CD14-positive monocyte (primary cell): ENCODE results near the gene OR1J4. TPM values are rescaled to one million over a fixed set of nuclear protein-coding genes. Genes with fewer than 3 reads are reported as not detected.

ENCODE experiments used
- DNase-seq, 3 donors: peaks; one replicate each; pipeline ENCODE4 v3.0.0-alpha.2; 2011 to 2022
- H2AFZ ChIP-seq: 2 replicates; pipeline ENCODE4 v1.6.0; 2012; ENCODE audit warnings: mild to moderate bottlenecking, low read depth, low read length, inconsistent platforms; ENCODE audit not compliant: insufficient read depth, poor library complexity, severe bottlenecking
- H3K27ac ChIP-seq, 2 donors: 1 replicate in 1 of 2; 2 replicates in 1 of 2; pipeline ENCODE4 v1.5.1; 2012 to 2013; ENCODE audit warnings: low read length in 2 of 2, control low read depth in 1 of 2, inconsistent platforms in 1 of 2, low read depth in 1 of 2, mild to moderate bottlenecking in 1 of 2
- H3K27me3 ChIP-seq, 2 donors: one replicate each; pipeline versions ENCODE4 v1.6.0 to v1.6.1; 2011 to 2013; ENCODE audit warnings: low read length in 2 of 2; ENCODE audit not compliant: control insufficient read depth in 2 of 2, insufficient read depth in 2 of 2
- H3K36me3 ChIP-seq, 2 donors: replicated peaks in 1 of 2; 1 replicate in 1 of 2; 2 replicates in 1 of 2; pipeline versions ENCODE4 v1.5.1 to v1.6.1; 2012 to 2013; ENCODE audit warnings: low read length in 2 of 2, control low read depth in 1 of 2, inconsistent platforms in 1 of 2, mild to moderate bottlenecking in 1 of 2; ENCODE audit not compliant: insufficient read depth in 2 of 2, control insufficient read depth in 1 of 2
- H3K4me1 ChIP-seq, 2 donors: 1 replicate in 1 of 2; 2 replicates in 1 of 2; pipeline versions ENCODE4 v1.5.1 to v1.6.1; 2012 to 2013; ENCODE audit warnings: low read length in 2 of 2, control low read depth in 1 of 2, inconsistent platforms in 1 of 2, mild to moderate bottlenecking in 1 of 2, moderate library complexity in 1 of 2; ENCODE audit not compliant: insufficient read depth in 2 of 2, control insufficient read depth in 1 of 2
- H3K4me2 ChIP-seq: replicated peaks from 2 replicates; pipeline ENCODE3; 2012; ENCODE audit warnings: low read length, moderate library complexity, mild to moderate bottlenecking; ENCODE audit not compliant: poor library complexity, severe bottlenecking; ENCODE audit errors: extremely low read depth
- H3K4me3 ChIP-seq, 3 experiments: fragments of 200-600 bp in 1 of 3; sonication (generic) in 1 of 3; replicated peaks in 1 of 3; 1 replicate in 2 of 3; 2 replicates in 1 of 3; pipeline ENCODE4 v1.5.1; 2011 to 2013; ENCODE audit warnings: low read length in 3 of 3, mild to moderate bottlenecking in 3 of 3, control low read depth in 2 of 3, low read depth in 2 of 3, inconsistent platforms in 1 of 3, moderate library complexity in 1 of 3
- H3K79me2 ChIP-seq: 2 replicates; pipeline ENCODE4 v1.6.0; 2012; ENCODE audit warnings: mild to moderate bottlenecking, control low read depth, inconsistent platforms, low read length, moderate library complexity; ENCODE audit not compliant: insufficient read depth
- H3K9ac ChIP-seq: 2 replicates; pipeline ENCODE4 v1.6.0; 2017; ENCODE audit warnings: low read length, mild to moderate bottlenecking; ENCODE audit not compliant: insufficient read depth, poor library complexity, severe bottlenecking
- H3K9me3 ChIP-seq, 2 donors: replicated peaks in 1 of 2; 1 replicate in 1 of 2; 2 replicates in 1 of 2; pipeline versions ENCODE4 v1.5.1 to v1.6.1; 2012 to 2013; ENCODE audit warnings: low read length in 2 of 2, control low read depth in 1 of 2; ENCODE audit not compliant: control insufficient read depth in 1 of 2, insufficient read depth in 1 of 2
- H4K20me1 ChIP-seq: 2 replicates; pipeline ENCODE4 v1.6.0; 2012; ENCODE audit warnings: mild to moderate bottlenecking, low read length, control low read depth, moderate library complexity; ENCODE audit not compliant: insufficient read depth
- H3K27ac Mint-ChIP-seq, 7 donors: one replicate each; pipeline ENCODE4 v1.8.0; 2020; ENCODE audit warnings: mild to moderate bottlenecking in 7 of 7, mixed read lengths in 7 of 7, moderate library complexity in 6 of 7, inconsistent platforms in 2 of 7
- H3K27me3 Mint-ChIP-seq, 3 donors: one replicate each; pipeline ENCODE4 v1.8.0; 2021 to 2022; ENCODE audit warnings: low read depth in 3 of 3, mild to moderate bottlenecking in 3 of 3, mixed read lengths in 3 of 3, moderate library complexity in 3 of 3, inconsistent platforms in 1 of 3
- H3K36me3 Mint-ChIP-seq, 2 donors: one replicate each; pipeline ENCODE4 v1.8.0; 2020; ENCODE audit warnings: mixed read lengths in 2 of 2, inconsistent platforms in 1 of 2, mild to moderate bottlenecking in 1 of 2
- H3K4me1 Mint-ChIP-seq: one replicate; pipeline ENCODE4 v1.8.0; 2020; ENCODE audit warnings: mild to moderate bottlenecking, mixed read lengths
- H3K4me3 Mint-ChIP-seq, 2 donors: one replicate each; pipeline ENCODE4 v1.8.0; 2020; ENCODE audit warnings: mild to moderate bottlenecking in 2 of 2, mixed read lengths in 2 of 2, moderate library complexity in 1 of 2
- H3K9me3 Mint-ChIP-seq, 7 donors: one replicate each; pipeline ENCODE4 v1.8.0; 2020 to 2022; ENCODE audit warnings: mixed read lengths in 7 of 7, mild to moderate bottlenecking in 6 of 7, moderate library complexity in 6 of 7, inconsistent platforms in 2 of 7
- WGBS: methylation state at CpG from one replicate; pipeline ENCODE4 v1.1.5; 2013; ENCODE audit warnings: missing lambda C conversion rate; ENCODE audit not compliant: insufficient coverage; 5-methylcytosine and 5-hydroxymethylcytosine counted together
- intact Hi-C, 2 donors: fragments of 100-400 bp; cut with micrococcal nuclease; formaldehyde crosslinking; loops; one replicate each; pipeline versions ENCODE4 v1.15.0 to v1.15.1; 2023
- polyA plus RNA-seq, 3 donors: library from polyadenylated mRNA; depleted of rRNA in 1 of 3; unstranded in 2 of 3; stranded (reverse) in 1 of 3; fragments of 300-500 nt in 2 of 3; fragments of >200 nt in 1 of 3; fragmentation: Illumina TruSeq in 2 of 3; gene quantifications; 1 replicate in 2 of 3; 2 replicates in 1 of 3; pipeline ENCODE4 v1.2.3, GENCODE V29; 2012 to 2021
- TF ChIP-seq, protein P1 (sequence below): fragments of 200-600 bp; IDR thresholded peaks from one replicate; pipeline ENCODE4 v1.8.0; 2022; ENCODE audit warnings: antibody characterized with exemption, mild to moderate bottlenecking

The OR1J4 gene
- polyA plus RNA-seq, 3 donors, result not detected

DNA sequence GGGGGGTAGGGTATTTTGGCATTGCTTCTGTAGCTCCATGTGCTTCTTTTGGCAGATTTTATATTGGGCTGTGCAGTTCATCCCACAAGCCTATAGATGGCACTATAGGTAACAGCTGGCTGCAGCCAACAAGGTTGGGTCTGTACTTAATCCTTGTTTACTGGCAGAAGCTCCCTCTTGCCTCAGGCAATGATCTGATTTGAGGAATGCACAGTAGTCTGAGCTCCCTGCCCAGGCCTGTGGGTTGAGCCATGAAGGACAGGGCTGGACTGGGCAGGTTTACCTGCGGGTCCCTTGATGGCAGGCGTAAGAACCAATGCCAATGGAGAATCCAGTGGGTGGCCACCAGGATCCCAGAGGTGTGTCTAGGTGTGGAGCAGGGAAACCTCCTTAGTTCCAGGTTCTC, 20.1 kb upstream of the OR1J4 start:
- WGBS, result 83% methylated on average over 1 of the region's 2 CpGs
- H3K36me3 Mint-ChIP-seq, result no peaks in the 10 kb centered on the region
- DNase-seq, result peak in 2 of 3 donors; percentile 2 to 10

DNA sequence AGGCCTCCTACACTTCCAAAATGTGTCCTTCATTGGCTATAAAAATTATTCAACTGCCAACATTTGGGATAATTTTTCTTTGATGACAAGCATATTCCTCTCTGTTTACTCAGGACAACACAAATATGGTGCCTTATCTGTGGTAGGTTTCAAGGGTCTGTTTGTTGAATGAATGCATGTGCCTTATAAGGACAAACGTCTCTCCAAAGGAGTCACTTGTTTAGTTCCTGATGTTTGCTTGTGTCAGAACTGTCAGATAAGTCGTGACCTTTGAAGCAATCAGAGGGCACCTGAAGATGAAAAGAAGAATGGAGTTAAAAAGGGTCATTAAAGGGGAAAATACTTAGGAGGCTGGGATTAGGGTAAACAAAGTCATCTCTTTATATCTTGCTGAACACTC, 12.0 kb upstream of the OR1J4 start:
- no peaks in the 10 kb centered on the region for H3K4me1 Mint-ChIP-seq
- Histone ChIP-seq H3K4me1 (no peaks in the 10 kb centered on the region), H3K4me2 (no peak overlapping the region), H3K27ac (no peak overlapping the region), H2AFZ (no peak overlapping the region), H3K36me3 (no peaks in the 10 kb centered on the region), H3K79me2 (no peaks in the 10 kb centered on the region), H3K27me3 (peaks cover 0 to 5% of the 10 kb centered on the region in 2 donors), H3K9me3 (no peaks in the 10 kb centered on the region), H3K9ac (no peak overlapping the region), H4K20me1 (no peaks in the 10 kb centered on the region), H3K4me3 (no peak overlapping the region)
- H3K36me3 Mint-ChIP-seq, result no peaks in the 10 kb centered on the region
- H3K27ac Mint-ChIP-seq, result no peak overlapping the region
- WGBS, result 79% methylated on average over 2 of the region's 2 CpGs
- intact Hi-C loops, result no loop called here
- DNase-seq, result no peak
- H3K27me3 Mint-ChIP-seq, result peaks cover 7 to 12% (median 9%) of the 10 kb centered on the region in 3 donors
- H3K9me3 Mint-ChIP-seq, result peaks cover 0 to 1% (median 0%) of the 10 kb centered on the region in 7 donors
- no peak overlapping the region for H3K4me3 Mint-ChIP-seq
- TF ChIP-seq, protein P1, sequence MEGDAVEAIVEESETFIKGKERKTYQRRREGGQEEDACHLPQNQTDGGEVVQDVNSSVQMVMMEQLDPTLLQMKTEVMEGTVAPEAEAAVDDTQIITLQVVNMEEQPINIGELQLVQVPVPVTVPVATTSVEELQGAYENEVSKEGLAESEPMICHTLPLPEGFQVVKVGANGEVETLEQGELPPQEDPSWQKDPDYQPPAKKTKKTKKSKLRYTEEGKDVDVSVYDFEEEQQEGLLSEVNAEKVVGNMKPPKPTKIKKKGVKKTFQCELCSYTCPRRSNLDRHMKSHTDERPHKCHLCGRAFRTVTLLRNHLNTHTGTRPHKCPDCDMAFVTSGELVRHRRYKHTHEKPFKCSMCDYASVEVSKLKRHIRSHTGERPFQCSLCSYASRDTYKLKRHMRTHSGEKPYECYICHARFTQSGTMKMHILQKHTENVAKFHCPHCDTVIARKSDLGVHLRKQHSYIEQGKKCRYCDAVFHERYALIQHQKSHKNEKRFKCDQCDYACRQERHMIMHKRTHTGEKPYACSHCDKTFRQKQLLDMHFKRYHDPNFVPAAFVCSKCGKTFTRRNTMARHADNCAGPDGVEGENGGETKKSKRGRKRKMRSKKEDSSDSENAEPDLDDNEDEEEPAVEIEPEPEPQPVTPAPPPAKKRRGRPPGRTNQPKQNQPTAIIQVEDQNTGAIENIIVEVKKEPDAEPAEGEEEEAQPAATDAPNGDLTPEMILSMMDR, result no peak

More for the DNA sequence above, 20.1 kb upstream of the OR1J4 start:
- Mint-ChIP-seq H3K27ac (no peak overlapping the region), H3K4me3 (no peak overlapping the region), H3K27me3 (peaks cover 0 to 15% (median 11%) of the 10 kb centered on the region in 3 donors), H3K9me3 (peaks cover 0 to 7% (median 2%) of the 10 kb centered on the region in 7 donors), H3K4me1 (no peaks in the 10 kb centered on the region)
- Histone ChIP-seq H3K27me3 (no peaks in the 10 kb centered on the region), H3K4me1 (no peaks in the 10 kb centered on the region), H3K4me3 (no peak overlapping the region), H3K4me2 (no peak overlapping the region), H3K27ac (no peak overlapping the region), H3K36me3 (no peaks in the 10 kb centered on the region), H3K9ac (no peak overlapping the region), H4K20me1 (no peaks in the 10 kb centered on the region), H2AFZ (no peak overlapping the region), H3K79me2 (no peaks in the 10 kb centered on the region), H3K9me3 (no peaks in the 10 kb centered on the region)
- intact Hi-C loops, result no loop called here
- TF ChIP-seq, protein P1, result peak; percentile 80
